Heart left ventricle (tissue), 16 donors: ENCODE results near the gene MAGI2. TPM values are rescaled to one million over a fixed set of nuclear protein-coding genes. Genes with fewer than 3 reads are reported as not detected.

Source experiments
- ATAC-seq, 4 donors: fragments of 200-7000 bp; cut with Tn5 transposase; one replicate each; pipeline ENCODE4 v1.9.1; 2020 to 2022; ENCODE audit warnings: moderate library complexity in 4 of 4, mild to moderate bottlenecking in 3 of 4, moderate number of reproducible peaks in 1 of 4
- DNase-seq, 5 donors: peaks; one replicate each; pipeline ENCODE4 v3.0.0-alpha.2; 2020
- H3K27ac ChIP-seq, 12 donors: fragments of 200-600 bp; sonication (generic) in 4 of 12; one replicate each; pipeline versions ENCODE4 v1.5.0 to v1.8.0; 2016 to 2022; ENCODE audit warnings: mild to moderate bottlenecking in 2 of 12
- H3K27me3 ChIP-seq, 9 donors: fragments of 200-600 bp; sonication (generic) in 2 of 9; one replicate each; pipeline versions ENCODE4 v1.5.1 to v1.8.0; 2016 to 2022; ENCODE audit warnings: mild to moderate bottlenecking in 3 of 9
- H3K36me3 ChIP-seq, 9 donors: fragments of 200-600 bp; sonication (generic) in 2 of 9; one replicate each; pipeline versions ENCODE4 v1.5.0 to v1.8.0; 2018 to 2022; ENCODE audit warnings: mild to moderate bottlenecking in 2 of 9
- H3K4me1 ChIP-seq, 12 donors: fragments of 200-600 bp; sonication (generic) in 4 of 12; one replicate each; pipeline versions ENCODE4 v1.5.0 to v1.8.0; 2016 to 2022; ENCODE audit warnings: mild to moderate bottlenecking in 3 of 12
- H3K4me3 ChIP-seq, 12 donors: fragments of 200-600 bp; sonication (generic) in 4 of 12; one replicate each; pipeline versions ENCODE4 v1.5.0 to v1.8.0; 2017 to 2022; ENCODE audit warnings: mild to moderate bottlenecking in 9 of 12, moderate library complexity in 4 of 12
- H3K9me3 ChIP-seq, 12 donors: fragments of 200-600 bp; sonication (generic) in 4 of 12; one replicate each; pipeline versions ENCODE4 v1.5.0 to v1.8.0; 2016 to 2022; ENCODE audit warnings: mild to moderate bottlenecking in 1 of 12
- CTCF ChIP-seq, 12 donors: fragments of 200-600 bp; sonication (generic) in 4 of 12; IDR thresholded peaks; one replicate each; pipeline versions ENCODE4 v1.5.0 to v1.8.0; 2018 to 2022; ENCODE audit warnings: antibody characterized with exemption in 12 of 12, mild to moderate bottlenecking in 5 of 12
- POLR2A ChIP-seq, 2 donors: fragments of 450-650 bp; IDR thresholded peaks; one replicate each; pipeline ENCODE4 v1.6.1; 2017; ENCODE audit warnings: antibody characterized with exemption in 2 of 2, mild to moderate bottlenecking in 2 of 2, moderate library complexity in 2 of 2
- WGBS, 4 donors: extraction: QIAGEN DNeasy Blood & Tissue Kit in 2 of 4; methylation state at CpG; one replicate each; pipeline versions ENCODE4 v1.1.5 to v1.1.7; 2013 to 2018; 5-methylcytosine and 5-hydroxymethylcytosine counted together
- intact Hi-C, 10 donors: fragments of 100-400 bp; cut with DNase I; formaldehyde crosslinking; loops; one replicate each; pipeline versions ENCODE4 v1.11.1 to v1.14.2; 2022
- polyA plus RNA-seq, 2 donors: library from polyadenylated mRNA; stranded (reverse); fragments of 200-250 nt; gene quantifications; one replicate each; pipeline ENCODE4 v1.2.3, GENCODE V29; 2013
- total RNA-seq, 9 donors: library from RNA; depleted of rRNA in 2 of 9; stranded (reverse); fragments of >200 nt in 2 of 9; fragmentation: NEBNext Ultra II Directional in 3 of 9; extraction: Animal tissue kit (Norgen Biotek cat#: 25700) in 3 of 9; gene quantifications; one replicate each; pipeline versions ENCODE4 v1.1.0 to v1.2.4, GENCODE V29; 2016 to 2023
- donor health status: ischemic (EF 13 %, LVEDD 7.1; RV severe dilation, severe dysfunction).
- donor health status: healthy with polysubstance abuse.
- donor health status: DM: no; HTN: yes; CAD: no.
- donor health status: DM: no; HTN: no; CAD: no.
- donor health status: ischemic (EF 25% LVEDD 6.9; RV normal size, moderate dysfunction).
- donor health status: ischemic (EF 25% LVEDD 5.7; RV mildly dilated, moderate dysfunction).
- donor health status: healthy.
- donor health status: DM: yes; HTN: yes; CAD: no.
- donor health status: ischemic (EF 35%, LVEDD 5.7; RV mildly dilated, moderate dysfunction).
- donor health status: nonischemic (EF 11% LVEDD 7.7; RV severe dilation, severe dysfunction).
- donor health status: DM: yes; HTN: yes; CAD: no.
- donor health status: PGD.
- donor health status: ischemic (EF 29% LVEDD 5.4; RV normal size, mild dysfunction).
- donor health status: nonischemic (EF 23%, LVEDD 6.1; RV moderate dilation, normal function).

The MAGI2 gene
- total and polyA plus RNA-seq, 11 donors: 1.1 to 6.8 (median 3.8) TPM

- intact Hi-C loops: loop anchor here in 5 of 10 donors (10.0 kb wide), 3 partner anchors 147 to 707 kb away; partner anchors contain the start of gene MAGI2 (in 3 of the 5)
- 40 to 45% (median 44%) methylated on average over 4 of the region's 4 CpGs for WGBS, 4 donors
These were observed 145.3 kb downstream of the MAGI2 start for GRCh38 chr7:79308192-79308591.

GRCh38 chr7:79307376-79307775 is 146.1 kb downstream of the MAGI2 start:
- H3K9me3 ChIP-seq: no peaks in the 10 kb centered on the region
- TF ChIP-seq POLR2A (IDR thresholded peaks at IDR 0.05) (no peak), CTCF (IDR thresholded peaks at IDR 0.05) (no peak)
- DNase-seq (no peak), ATAC-seq (no peak)
- WGBS, 4 donors: 72 to 90% (median 79%) methylated on average over 3 of the region's 3 CpGs
- no peaks in the 10 kb centered on the region for H3K27me3 ChIP-seq
- no peak overlapping the region for H3K27ac ChIP-seq
- no peaks in the 10 kb centered on the region for H3K36me3 ChIP-seq
- H3K4me1 ChIP-seq: no peaks in the 10 kb centered on the region
- no peak overlapping the region for H3K4me3 ChIP-seq
- intact Hi-C loops: loop anchor here in 5 of 10 donors (10.0 kb wide), 3 partner anchors 147 to 707 kb away; partner anchors contain the start of gene MAGI2 (in 3 of the 5)

More at GRCh38 chr7:79308192-79308591, 145.3 kb downstream of the MAGI2 start:
- no peak for TF ChIP-seq POLR2A (IDR thresholded peaks at IDR 0.05)
- peak in 2 of 12 donors; percentile 26 to 36 for TF ChIP-seq CTCF (IDR thresholded peaks at IDR 0.05)
- no peaks in the 10 kb centered on the region for H3K4me1 ChIP-seq
- H3K27ac ChIP-seq: no peak overlapping the region
- H3K9me3 ChIP-seq: no peaks in the 10 kb centered on the region
- H3K4me3 ChIP-seq: no peak overlapping the region
- H3K27me3 ChIP-seq: no peaks in the 10 kb centered on the region
- no peaks in the 10 kb centered on the region for H3K36me3 ChIP-seq
- ATAC-seq: peak in 3 of 4 donors; percentile 69 to 87 (median 82)
- no peak for DNase-seq

GRCh38 chr7:79304711-79305110 is 148.8 kb downstream of the MAGI2 start:
- intact Hi-C loops: loop anchor here in 5 of 10 donors (10.0 kb wide), 3 partner anchors 150 to 710 kb away; partner anchors contain the start of gene MAGI2 (in 3 of the 5)
- WGBS, 4 donors: 75 to 81% (median 79%) methylated on average over 2 of the region's 2 CpGs
- Histone ChIP-seq H3K9me3 (peaks cover 0 to 5% (median 0%) of the 10 kb centered on the region in 12 donors), H3K4me1 (no peaks in the 10 kb centered on the region), H3K36me3 (no peaks in the 10 kb centered on the region), H3K4me3 (no peak overlapping the region), H3K27ac (no peak overlapping the region), H3K27me3 (no peaks in the 10 kb centered on the region)
- DNase-seq (no peak), ATAC-seq (no peak)
- TF ChIP-seq POLR2A (IDR thresholded peaks at IDR 0.05) (no peak), CTCF (IDR thresholded peaks at IDR 0.05) (no peak)

DNA sequence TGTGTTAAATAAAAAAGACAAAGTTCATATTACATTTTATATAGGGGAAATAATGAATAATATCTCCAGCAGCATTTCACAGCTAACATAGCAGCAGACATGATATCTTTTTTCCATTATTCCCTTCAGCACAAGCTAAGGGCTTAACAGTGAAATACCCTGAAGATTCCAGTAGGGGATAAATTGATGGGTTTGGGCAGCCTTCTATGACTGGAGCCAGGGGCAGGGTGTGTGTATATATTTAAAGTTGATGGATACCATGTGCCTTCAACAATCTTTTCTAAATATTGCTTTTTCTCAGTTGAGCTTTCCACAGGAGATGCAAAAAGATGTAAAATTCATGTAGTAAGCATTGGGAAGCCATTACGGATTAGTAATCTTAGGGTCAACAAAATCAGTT is 151.2 kb downstream of the MAGI2 start:
- no peak for ATAC-seq
- TF ChIP-seq CTCF (IDR thresholded peaks at IDR 0.05): no peak
- no peak for TF ChIP-seq POLR2A (IDR thresholded peaks at IDR 0.05)
- no peaks in the 10 kb centered on the region for H3K4me1 ChIP-seq
- H3K4me3 ChIP-seq: no peak overlapping the region
- no peak for DNase-seq
- WGBS, 4 donors: 94 to 97% (median 95%) methylated on average over 1 of the region's 1 CpG
- no peaks in the 10 kb centered on the region for H3K36me3 ChIP-seq
- no peak overlapping the region for H3K27ac ChIP-seq
- H3K27me3 ChIP-seq: no peaks in the 10 kb centered on the region
- H3K9me3 ChIP-seq: peaks cover 0 to 5% (median 0%) of the 10 kb centered on the region in 12 donors
- intact Hi-C loops: loop anchor here in 5 of 10 donors (10.0 kb wide), 3 partner anchors 153 to 713 kb away; partner anchors contain the start of gene MAGI2 (in 3 of the 5)
